Activated T-cell treated with anti-CD3 and anti-CD28 coated beads for 1 hour (primary cell): ENCODE measurements around the gene SLC22A31.

Source experiments
- DNase-seq: peaks from one replicate; pipeline ENCODE4 v3.0.0-alpha.2; 2020; ENCODE audit warnings: low read depth

The SLC22A31 gene

DNA sequence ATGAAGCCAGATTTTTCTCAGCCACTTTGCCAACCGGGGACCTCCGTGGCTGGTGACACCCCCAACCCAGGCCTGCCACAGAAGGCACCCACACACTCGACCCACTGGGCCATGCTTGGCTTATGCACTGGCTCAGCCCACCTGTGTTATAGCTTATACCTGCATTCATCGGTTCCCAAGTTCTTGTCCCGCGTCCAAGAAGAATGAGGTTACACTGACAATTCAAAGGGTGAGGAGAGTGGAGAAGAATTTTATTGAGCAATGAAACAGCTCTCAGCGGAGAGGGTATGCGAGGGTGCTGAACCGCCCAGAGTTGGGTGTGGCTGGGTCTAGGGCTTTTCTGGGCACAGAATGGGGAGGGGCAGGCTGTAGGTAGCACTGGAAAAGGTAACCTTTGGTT is 51.0 kb downstream of the SLC22A31 start:
- no peak for DNase-seq

DNA sequence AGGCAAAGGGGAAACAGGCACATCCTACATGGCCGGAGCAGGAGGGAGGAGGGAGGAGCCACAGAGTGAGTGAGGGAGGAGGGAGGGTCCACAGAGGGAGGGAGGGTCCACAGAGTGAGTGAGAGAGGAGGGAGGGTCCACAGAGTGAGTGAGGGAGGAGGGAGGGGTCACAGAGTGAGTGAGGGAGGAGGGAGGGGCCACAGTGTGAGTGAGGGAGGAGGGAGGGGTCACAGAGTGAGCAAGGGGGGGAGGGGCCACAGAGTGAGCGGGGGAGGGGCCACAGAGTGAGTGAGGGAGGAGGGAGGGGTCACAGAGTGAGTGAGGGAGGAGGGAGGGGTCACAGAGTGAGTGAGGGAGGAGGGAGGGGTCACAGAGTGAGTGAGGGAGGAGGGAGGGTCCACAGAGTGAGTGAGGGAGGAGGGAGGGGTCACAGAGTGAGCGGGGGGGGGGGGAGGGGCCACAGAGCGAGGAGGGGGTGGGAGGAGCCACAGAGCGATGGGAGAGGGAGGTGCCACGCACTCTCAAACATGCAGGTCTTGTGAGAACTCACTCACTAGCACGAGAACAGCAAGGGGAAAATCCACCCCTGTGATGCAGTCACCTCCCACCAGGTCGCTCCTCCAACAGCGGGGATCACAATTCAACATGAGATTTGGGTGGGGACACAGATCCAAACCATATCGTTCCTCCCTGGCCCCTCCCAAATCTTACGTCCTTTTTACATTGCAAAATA is 53.1 kb downstream of the SLC22A31 start:
- no peak for DNase-seq

DNA sequence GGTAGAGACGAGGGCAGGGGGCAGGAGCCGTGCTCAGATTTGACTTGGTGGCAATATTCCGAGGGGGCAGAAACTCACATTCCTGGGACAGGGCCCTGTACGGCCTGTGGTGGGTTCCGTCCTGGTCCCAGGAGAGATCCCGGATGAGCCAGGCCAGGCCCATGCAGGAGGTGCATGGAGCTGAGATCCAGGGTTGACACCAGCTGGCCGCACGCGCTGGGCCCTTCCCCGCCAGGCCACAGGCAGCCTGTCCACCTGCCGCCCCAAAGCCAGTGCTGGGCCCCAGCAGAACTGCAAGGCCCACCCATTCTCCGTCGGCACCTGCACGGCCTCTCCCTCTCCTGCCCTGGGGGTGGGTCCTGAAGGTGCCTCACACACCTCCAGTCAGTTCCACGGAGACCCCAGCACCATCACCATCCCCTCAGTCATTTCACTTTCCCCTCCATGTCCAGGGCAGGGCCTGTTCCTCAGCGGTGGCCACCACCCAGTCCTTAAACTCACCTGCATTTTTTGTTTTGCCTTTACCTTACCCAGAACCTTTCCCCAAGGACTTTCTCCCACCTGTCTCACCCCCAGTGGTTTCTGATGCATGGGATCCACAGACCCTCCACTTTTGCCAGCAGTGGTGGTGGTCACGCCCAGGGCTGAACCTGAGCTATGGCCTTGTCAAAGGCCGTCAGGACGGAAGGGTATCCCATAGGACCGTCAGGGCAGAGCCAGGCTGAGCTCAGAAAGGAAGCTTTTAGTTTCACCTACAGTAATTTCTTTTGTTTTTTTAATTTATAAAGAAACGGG is 53.9 kb downstream of the SLC22A31 start:
- no peak for DNase-seq
